ENCODE results near the gene KCNJ15.

KCNJ15 gene

GRCh38 chr21:38354746-38355145 is 98.0 kb downstream of the KCNJ15 start:
- no peak for DNase-seq (ENCODE audit: low read depth in 2 of 2)

DNA sequence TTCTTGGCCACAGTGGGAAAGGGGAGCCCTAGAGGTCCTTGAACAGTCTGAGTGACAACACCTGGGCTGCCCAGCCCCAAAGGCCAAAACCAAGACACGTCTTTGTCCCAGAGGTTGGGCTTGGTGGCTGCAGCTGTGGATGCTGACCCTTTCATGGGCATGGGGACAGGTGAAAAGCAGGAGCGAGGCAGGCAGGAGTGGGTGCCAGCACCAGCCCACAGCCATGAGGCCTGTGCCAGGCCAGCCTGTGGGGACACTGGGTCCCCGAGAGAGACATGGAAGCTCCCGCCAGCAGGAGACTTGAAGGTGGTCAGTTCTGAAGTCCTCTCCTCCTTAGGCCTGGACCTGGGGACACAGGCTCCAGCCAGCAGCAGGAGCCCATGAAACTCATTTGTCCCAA is 98.6 kb downstream of the KCNJ15 start:
- no peak for DNase-seq (ENCODE audit: low read depth in 2 of 2)

GRCh38 chr21:38355992-38356781 is 99.4 kb downstream of the KCNJ15 start:
- DNase-seq (ENCODE audit: low read depth in 2 of 2), result peak; percentile 41 to 44
